Measurements from ENCODE around the gene ATP10D. TPM values are rescaled to one million over a fixed set of nuclear protein-coding genes. Genes with fewer than 3 reads are reported as not detected.

ATP10D gene
- total and polyA plus RNA-seq, 9 of the 15 experiments (the other 6 are each of a cell fraction or from before 2014, with no cell fraction given), result 0.10 to 0.36 (median 0.19) TPM; not detected in 1

GRCh38 chr4:47550899-47551548 lies 65.9 kb downstream of the ATP10D start (continued):
- peak; percentile 35; the same call in 1 of the 2 replicates for TF ChIP-seq C11orf30 (IDR thresholded peaks at IDR 0.05; ENCODE audit: low read depth)

GRCh38 chr4:47551682-47552081 lies 66.6 kb downstream of the ATP10D start:
- Histone ChIP-seq H3K4me1 (replicated peaks in 1 of 2; ENCODE audit: control insufficient read depth in 2 of 2, insufficient read depth in 2 of 2, low read length in 2 of 2) (no peaks in the 10 kb centered on the region), H3K9me1 (ENCODE audit: control insufficient read depth, insufficient read depth, low read length) (no peaks in the 10 kb centered on the region), H3K27me3 (ENCODE audit: control insufficient read depth in 2 of 2, insufficient read depth in 2 of 2, low read length in 2 of 2) (peaks cover 0 to 4% of the 10 kb centered on the region in 2 experiments; a peak in 1 of 5 replicates), H3K4me2 (ENCODE audit: insufficient read depth, low read length) (no peak overlapping the region), H3K9me3 (replicated peaks; ENCODE audit: control insufficient read depth, insufficient read depth, low read depth, low read length) (no peaks in the 10 kb centered on the region), H4K20me1 (replicated peaks; ENCODE audit: control insufficient read depth, insufficient read depth, low read length) (no peaks in the 10 kb centered on the region), H2AFZ (ENCODE audit: low read depth, low read length) (no peak overlapping the region), H3K27ac (ENCODE audit: extremely low read depth, low read depth, low read length) (no peak overlapping the region), H3K36me3 (ENCODE audit: control insufficient read depth, insufficient read depth, low read length) (no peaks in the 10 kb centered on the region), H3K9ac (ENCODE audit: insufficient read depth in 1 of 2, low read depth in 2 of 2, low read length in 2 of 2) (no peak overlapping the region), H3K4me3 (no peak overlapping the region), H3K79me2 (ENCODE audit: control insufficient read depth, insufficient read depth, low read length) (no peaks in the 10 kb centered on the region)
- TF ChIP-seq HDGF (IDR thresholded peaks at IDR 0.05) (no peak), ZBTB9 (CRISPR knock-in tag; IDR thresholded peaks at IDR 0.05) (no peak), HMG20A (CRISPR knock-in tag; conservative IDR thresholded peaks at IDR 0.05) (no peak)
- intact Hi-C loops (cut with micrococcal nuclease), result no loop called here
- ChIA-PET POLR2A (no interaction called here), CTCF (ENCODE audit: low intra/inter-chr PET ratio) (no interaction called here)
- no TSS peak for BruUV-seq (replicated peaks)
- DNase-seq (ENCODE audit: extremely low read depth in 1 of 4, low spot score in 3 of 4), result no peak
- no peak for FAIRE-seq
- ATAC-seq, result no peak
- in situ Hi-C loops (cut with MboI), result no loop called here
